Measurements from ENCODE around the gene PPP3CA.

The PPP3CA gene

DNA sequence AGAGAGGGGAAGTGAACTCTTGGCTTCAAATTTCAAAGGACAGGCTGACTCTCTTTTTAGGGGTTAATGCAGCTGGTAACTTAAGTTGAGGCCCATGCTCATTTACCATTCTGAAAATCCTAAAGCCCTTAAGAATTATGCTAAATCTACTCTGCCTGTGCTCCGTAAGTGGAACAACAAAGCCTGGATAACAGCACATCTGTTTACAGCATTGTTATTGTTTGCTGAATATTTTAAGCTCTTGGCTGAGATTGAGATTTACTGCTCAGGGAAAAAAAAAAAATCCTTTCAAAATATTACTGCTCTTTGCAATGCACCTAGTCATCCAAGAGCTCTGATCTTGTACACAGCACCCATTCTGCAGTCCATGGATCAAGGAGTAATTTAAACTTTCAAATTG lies 17.7 kb downstream of the PPP3CA start:
- DNase-seq, result no peak

DNA sequence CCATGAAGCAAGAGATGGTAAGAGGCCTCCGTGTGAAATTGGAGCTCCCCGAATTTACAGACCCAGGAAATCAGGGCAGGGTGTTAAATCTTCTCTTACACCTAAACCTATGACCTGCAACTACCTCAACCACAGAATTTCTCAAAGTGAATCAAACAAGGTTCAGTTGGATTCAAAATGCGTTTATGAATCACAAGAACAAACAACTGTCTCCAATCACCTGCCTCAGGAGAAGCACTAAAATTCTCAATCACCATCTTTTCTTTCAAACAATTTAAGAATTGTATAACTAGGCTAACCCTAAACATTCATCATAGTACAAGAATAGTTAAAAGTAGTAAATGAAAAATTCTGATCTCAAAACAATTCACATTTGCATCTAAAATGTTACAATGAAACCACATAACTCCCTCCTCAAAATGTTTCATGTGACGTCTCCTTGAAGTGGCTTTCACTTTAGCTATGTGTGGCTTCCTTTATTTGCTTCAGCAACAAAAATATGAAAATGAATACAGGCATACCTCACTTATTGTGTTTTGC lies 19.2 kb downstream of the PPP3CA start:
- no peak for DNase-seq

DNA sequence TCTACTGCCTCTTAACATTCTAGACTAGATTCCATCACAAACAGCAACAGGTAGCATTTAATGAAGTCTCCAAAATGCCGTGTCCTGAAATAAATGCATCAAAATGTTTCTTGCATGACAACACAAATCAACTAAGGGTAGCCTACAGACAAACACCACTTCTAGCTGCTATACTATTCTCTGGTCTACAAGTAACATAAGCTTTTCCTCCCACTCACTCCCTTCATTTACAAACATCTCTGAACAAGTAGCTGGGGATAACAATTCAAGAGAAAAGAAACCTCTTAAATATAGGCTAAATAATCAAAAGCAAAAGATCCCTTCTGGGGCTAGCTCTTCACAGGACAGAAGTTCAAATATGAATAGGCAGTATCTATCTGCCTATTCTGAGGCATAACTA lies 20.8 kb downstream of the PPP3CA start:
- DNase-seq, result no peak

DNA sequence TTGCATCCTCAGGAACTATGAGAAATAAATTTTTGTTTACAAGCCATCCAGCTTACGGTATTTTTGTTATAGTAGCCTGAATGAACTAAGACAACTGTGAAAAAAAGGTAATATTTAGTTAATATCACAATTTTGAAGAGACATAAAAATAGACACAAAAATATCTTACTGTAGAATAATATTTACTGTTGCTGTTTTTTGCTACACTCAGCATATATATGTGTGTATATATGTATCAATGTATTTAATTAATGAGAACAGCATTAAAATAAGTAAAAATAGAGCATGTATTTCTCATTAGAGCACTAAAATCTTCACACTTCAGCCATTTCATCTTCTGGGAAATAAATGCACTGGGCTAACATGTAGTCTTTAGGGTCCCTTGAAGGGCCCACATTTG lies 24.6 kb downstream of the PPP3CA start:
- no peak for DNase-seq

DNA sequence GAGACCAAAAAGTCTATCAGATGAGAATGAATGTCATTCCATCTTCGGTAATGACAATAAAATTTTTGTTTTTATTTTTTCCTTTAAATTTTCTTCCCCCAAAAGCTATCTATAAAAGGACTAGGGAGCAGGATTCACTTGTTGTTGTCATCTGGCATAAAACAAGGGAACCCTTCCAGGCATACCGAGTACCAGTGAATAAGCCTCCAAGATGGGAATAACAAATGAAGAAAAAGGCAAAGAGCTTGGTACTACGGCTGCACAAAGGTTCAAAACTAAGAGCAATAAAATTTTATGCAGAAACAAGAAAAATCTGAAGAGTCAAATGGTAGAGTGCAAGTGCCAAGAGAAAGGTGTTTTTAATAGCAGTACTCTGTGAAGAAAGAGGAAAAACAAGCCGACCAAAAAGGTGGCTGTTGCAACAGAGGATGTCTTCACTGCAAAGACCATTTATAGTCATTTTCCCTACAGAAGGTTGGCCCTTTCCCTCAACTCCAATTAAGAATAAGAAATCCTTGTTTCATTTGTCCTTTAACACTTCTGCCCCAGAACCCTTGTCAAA lies 25.8 kb downstream of the PPP3CA start:
- DNase-seq, result no peak

DNA sequence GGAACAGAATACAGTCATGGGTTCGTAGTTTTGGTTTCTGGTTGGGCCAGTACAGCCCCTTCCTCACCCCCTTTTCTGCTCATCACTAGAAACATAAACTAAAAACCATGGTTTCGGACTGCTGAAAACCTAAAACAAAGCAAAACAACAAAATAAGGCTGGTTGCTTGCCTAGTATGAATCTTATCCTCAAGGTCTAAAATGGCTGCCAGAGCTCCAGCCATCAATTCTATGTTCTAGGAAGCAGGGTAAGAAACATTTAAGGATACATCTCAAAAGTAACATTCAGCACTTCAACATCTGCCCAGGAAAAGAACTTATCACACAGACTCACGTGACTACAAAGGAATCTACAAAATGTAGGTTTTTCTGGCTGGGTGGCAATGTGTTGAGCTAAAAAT lies 31.5 kb downstream of the PPP3CA start:
- DNase-seq, result no peak

DNA sequence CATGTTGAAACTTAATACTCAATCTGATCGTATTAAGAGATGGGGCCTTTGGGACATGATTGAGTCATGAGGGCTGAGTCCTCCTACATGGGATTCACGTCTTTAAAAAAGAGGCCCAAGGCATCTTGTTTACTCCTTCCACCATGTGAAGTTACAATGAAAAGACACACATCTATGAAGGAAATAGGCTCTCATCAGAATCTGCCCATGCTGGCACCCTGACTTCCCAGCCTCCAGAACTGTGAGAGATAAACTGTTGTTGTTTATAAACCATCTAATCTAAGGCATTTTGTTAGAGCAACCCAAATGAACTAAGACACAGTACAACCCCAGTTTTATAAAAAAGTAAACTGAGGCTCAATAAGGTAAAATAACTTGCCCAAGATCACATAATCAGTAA lies 32.3 kb downstream of the PPP3CA start:
- no peak for DNase-seq

DNA sequence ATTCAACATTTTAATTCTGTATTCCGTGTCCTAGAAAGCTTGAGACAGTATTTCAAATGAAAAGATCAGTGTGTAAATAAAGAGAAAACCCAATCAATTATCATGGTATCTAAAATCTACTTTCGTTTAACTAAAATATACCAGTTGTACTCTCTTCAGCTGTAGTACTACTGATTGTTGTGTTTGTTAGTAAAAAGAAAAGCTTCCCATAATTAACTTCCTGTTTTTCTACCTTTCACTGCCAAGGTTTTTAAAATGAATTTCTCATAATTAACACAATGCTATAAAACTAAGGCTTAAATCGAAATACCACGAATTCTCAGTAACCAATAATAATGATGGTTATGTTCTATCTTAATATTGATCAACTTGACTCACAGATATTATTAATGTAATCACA lies 37.4 kb downstream of the PPP3CA start:
- no peak for DNase-seq

DNA sequence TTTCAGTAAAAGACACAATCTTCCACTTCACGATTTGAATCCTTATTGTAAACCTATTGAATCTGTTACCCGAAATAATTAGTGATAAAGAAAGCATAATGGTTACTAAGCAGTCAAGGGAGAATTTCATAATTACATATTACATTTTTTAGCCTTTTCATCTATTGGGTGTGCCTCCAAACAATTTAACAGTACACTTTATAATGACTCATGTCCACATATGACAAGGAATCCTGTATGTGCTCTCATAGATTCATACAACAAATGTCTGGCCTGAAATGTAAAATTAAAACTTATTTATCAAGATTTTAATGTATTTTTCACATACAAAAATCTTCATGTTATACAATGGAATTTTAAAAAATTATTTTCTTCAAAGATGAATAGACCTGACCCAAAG lies 39.4 kb downstream of the PPP3CA start:
- no peak for DNase-seq

DNA sequence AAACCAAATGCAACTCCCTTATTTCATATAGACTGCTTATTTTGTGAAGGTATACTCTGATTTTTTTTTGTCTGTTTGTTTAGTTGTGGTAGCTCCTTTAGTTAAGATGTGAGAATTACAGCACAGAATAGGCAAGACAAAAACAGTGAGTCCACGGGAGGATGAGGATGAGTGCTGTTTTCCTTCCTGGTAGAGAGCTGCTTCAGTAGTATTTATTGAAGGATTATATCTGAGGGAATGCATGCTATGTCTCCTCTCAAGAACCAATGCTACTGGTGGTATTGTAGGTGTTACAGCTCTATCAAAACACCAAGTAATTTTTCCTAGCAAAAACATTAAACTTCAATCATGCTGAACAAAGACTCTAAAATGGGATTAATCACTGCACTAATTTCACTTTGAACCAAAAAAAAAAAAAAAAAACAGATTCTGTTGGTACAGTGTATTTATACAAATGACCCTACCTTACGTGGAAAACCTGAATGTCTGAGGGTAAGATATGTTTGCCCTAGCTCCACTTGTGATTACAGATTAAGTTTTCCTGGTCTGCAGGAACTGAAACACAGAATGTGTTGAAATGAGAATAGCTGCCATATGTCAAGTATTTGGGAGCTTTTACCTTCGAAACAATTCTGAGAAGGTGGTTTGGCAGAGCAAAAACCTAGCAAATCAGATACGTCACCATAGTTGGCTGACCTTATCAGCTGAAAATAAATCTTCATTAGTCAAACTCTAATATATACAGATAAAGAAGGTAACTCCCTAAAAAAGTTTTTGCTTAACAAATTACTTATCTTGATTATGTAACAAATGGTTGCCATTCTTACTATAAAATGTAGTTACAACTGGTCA lies 40.3 kb downstream of the PPP3CA start:
- no peak for DNase-seq

DNA sequence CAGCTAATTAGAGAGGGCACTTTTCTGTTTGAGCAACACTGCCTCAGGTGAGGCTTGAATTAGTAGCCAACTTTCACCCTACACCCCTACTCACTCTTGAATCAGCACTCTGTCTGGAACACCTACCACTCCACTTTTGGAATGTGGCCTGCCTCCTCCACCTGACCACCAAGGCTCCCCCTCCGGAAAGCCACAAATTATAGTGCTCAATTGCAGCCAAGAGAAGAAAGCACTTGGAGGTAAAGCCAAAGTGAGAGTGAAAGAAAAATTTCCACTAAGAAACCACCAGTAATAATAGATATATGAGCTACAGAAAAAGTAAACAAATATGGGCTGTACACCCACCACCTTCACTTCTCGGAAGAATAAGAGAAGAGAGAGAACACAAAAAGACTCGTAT lies 41.1 kb downstream of the PPP3CA start:
- peak; percentile 29 for DNase-seq

DNA sequence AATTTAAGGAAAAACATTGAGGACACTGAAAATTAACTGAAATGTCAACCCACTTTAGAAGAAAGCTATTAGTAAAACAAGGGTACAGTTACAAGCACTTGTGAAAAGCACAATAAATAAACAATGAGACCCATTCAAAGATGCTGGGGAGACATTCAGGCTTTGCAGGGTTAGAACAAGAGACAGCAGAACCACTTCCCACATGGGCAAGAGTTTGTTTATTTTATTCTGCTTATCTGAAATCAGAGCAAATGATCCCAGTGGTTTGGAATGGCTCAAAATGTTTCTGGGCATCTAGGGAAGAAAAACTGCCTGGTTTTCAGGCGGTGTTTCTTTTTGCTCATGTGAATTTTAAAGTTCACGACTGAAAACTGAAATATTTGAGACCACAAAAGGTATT lies 42.4 kb downstream of the PPP3CA start:
- DNase-seq, result no peak

DNA sequence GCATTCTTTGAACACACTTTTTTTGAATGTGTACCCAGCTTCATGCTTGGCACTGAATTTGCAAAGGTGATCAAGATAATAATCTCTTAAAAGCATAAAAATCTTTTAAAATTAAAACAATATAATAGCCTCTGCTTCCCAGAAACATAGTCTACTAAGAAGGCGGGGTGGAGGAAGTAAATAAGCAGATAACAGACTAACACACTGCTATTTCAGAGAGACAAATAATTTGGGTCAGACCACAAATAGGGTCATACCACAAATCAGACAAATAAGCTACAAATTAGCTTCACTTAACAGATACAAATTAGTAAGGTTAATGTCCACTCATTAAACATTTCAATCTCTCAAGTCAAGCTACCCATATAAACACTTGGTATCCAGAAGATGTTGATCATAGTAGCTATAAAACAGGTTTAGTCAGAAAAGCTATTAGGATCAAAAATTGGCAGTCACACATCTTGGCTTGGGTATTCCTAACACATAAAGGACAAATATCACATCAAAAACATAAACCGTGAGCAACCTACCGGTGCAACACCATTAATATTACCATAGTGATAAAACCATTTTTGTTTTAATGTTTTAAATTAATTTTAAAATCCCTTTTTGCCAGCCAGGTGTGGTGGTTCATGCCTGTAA lies 47.3 kb downstream of the PPP3CA start:
- DNase-seq, result no peak

DNA sequence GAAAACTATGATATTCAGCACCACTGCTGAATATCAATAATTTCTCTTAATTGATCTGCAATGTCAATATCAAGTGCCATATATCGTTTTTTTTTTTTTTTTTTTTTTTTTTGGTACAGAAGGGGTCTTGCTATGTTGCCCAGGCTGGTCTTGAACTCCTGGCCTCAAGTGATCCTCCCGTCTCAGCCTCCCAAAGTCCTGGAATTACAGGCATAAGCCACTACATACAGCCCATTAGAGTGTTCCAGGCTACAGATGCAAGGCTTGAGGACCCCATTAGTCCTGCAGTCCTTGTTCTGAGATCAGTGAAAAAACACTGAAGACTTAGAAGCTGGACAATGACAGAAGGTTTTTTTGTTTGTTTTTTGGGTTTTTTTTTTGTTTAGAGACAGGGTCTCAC lies 48.3 kb downstream of the PPP3CA start:
- DNase-seq, result no peak

DNA sequence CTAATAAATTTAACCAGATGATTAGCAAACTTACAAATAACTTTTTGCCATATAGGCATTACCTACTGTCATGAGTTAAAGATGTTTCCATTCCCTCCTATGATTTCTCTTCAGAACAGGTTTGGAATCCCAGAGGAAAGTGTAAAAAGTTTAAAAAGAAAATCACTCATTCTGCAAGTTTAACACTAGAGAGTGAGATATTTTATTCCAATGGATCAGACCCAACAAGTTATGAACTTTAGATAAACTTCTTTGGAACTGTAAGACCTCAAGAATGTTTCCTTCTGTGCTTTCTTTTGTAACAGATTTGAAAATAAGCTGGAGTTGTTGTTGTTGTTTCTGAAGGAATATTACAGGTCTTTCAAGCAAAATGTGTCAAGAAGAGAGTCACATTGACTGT lies 51.6 kb downstream of the PPP3CA start:
- DNase-seq, result no peak

DNA sequence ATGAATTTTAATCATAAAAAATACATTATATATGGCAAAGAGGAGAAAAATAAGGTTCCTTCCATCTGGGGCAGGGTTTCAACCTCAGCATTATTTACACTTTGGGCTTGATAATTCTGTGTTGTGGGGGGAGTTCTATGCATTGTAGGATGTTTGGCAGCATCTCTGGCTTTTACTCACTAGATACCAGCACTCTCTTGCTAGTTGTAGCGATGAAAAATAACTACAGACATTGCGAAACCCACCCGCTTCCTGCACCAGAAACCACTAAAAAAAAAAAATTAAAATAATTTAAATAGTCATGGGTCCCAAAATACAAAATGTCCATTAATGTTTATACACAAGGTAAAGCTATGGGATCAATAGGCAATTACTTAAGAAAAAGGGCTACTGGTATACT lies 52.7 kb downstream of the PPP3CA start:
- DNase-seq, result no peak

DNA sequence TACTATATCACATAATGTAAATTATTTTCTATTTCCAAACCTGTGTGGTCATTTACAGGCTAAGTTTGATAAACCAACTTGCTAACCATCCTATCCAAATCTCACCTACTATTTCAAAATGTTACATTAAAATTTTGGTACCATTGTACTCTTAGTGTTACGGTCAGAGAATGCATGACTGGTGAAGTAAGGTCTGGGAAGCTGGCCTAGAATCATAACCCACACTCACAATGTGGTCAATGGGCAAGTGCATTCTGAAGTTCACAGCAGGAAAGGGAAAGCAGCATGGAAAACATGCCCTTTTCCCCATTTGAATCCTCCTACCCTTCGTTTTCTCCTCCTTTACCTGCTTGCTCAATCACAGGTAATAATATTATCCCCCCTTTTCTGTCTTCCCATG lies 54.4 kb downstream of the PPP3CA start:
- no peak for DNase-seq

DNA sequence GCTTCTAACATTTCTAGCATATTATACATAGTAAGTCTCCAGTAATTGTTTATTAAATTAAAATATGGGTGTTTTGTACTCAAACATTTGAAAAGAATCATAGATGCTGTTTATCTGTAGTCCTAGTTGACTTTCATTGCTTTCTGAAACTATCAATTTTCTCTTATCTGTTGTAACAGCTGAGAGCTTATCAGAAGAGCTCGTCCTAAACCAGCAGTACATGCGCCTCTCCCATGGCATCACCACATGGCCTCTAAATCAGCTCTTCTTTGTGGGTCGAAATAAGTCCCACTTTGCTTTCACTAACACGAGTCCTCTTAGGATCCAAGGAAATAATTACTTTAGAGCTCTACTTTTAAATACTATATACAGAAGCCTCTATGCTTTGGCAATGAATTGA lies 55.1 kb downstream of the PPP3CA start:
- DNase-seq, result no peak

DNA sequence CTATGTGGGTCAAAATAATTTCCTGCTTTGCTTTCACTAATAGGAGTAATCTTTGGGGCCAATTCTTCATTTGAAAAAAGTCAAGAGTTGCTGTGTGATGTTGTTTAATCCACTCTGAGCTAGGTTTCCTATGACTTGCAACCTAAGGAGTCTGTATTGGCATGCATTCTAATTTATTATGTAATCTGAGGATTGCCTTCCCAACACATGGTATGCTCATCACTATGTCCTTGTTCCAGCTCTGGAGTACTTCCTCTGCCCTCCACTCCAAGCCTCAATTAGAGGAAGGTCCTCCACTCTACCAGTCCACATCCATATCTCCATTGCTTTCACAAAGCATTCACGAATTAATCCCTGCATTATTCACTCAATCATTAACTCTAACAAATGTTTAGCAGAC lies 56.1 kb downstream of the PPP3CA start:
- no peak for DNase-seq

DNA sequence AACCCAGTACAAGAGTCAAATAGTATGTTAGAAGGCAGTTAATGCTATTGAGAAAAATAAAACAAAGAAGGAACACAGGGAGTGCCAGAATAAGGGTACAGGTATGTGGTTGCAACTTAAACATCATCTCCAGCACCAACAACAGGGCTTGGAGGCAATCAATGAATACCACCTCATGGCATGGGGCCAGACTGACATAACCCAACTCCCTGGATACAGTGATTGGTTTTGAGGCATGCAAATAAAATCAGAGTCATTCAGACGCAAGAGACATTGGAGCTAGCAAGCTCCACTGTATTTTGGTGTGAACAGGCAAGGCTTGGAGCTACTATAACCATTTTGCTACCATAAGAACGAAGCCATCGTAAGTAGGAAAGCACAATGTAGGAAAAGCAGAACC lies 56.7 kb downstream of the PPP3CA start:
- no peak for DNase-seq

DNA sequence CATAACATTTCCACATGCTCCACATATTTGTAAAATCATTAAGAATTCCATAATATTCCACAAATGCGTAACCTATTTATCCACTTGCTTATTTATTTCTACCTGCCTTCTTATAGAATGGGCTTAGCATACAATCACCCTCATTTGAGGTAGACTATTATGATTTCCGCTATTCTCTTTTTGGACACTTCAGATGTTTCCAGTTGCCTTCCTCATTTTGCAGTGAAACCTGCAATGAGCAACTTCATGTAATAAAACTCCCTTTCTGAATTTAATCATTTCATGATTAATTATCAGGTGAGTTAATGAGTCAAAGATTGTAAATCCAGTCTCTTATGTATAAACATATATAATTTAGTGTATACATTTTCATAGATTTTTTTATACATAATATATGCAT lies 58.0 kb downstream of the PPP3CA start:
- DNase-seq, result no peak

DNA sequence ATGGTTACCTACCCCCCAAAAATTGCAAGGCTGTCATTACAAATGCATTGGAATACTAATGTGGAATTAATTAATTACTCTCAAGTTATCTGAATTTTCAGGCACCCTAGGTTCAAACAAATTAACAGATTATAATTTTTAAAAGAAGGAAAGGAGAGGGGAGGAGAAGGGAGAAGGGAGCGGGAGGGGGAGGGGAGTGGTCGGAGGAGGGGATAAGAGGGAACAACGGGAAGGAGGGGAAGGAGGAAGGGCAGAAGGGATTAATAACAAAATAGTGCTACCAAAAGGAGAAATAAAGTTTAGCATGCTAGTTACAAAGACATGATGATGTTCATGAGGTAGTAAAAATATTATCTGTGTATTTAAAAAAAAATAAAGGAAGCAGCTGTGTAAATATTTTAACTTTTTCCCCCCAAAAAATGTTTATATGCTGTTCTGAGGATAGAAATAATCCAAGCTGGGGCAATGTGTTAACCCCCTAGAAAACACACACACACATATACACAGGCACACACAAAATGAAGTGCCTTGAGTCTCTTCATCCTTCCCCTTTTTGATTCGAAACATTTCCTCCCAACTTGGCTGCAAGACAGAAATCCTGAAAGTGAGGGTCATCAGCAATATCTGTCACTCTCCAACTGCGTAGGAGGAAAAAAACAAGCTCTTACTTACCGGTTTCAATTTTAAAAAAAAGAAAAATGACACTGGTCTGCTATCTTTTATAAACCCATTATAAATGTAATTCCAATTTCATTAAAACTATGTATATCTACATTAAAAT lies 58.8 kb downstream of the PPP3CA start:
- no peak for DNase-seq

DNA sequence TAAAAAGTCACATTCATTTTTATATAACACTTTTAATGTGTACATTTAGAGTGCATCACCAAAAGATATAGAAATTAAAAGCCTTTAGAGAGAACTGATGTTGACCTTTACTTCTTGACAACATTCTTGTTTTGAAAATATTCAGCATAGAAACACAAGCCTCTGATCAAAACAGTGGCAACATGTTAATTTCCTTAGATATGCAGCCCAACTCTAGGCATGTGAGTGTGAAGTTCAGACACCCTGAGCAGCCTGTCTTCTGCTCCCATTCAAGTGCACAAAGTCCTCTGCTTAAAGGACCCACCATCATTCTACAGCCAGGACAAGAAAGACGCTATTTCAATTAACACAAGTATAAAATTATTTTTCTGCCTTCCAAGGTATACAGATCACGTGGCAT lies 60.0 kb downstream of the PPP3CA start:
- DNase-seq, result no peak

Data from right hindlimb (tissue), 1 donor.